Left ventricle myocardium inferior (tissue), 1 donor: ENCODE data around the gene KAZN. TPM values are rescaled to one million over a fixed set of nuclear protein-coding genes. Genes with fewer than 3 reads are reported as not detected.
"Not testable (repeated sequence)": the region's sequence is repeated elsewhere in the genome, so short reads cannot be mapped to it uniquely, and the experiment has no call there.

Experiments used
- DNase-seq: peaks from one replicate; pipeline ENCODE4 v3.0.0-alpha.2; 2020
- H3K27ac ChIP-seq: fragments of 200-600 bp; replicated peaks from 2 replicates; pipeline ENCODE4 v1.8.0; 2021
- H3K27me3 ChIP-seq: fragments of 200-600 bp; 2 replicates; pipeline ENCODE4 v1.8.0; 2021; ENCODE audit warnings: low read depth
- H3K36me3 ChIP-seq: fragments of 200-600 bp; 2 replicates; pipeline ENCODE4 v1.8.0; 2021
- H3K4me1 ChIP-seq: fragments of 200-600 bp; 2 replicates; pipeline ENCODE4 v1.8.0; 2021
- H3K4me3 ChIP-seq: fragments of 200-600 bp; 2 replicates; pipeline ENCODE4 v1.8.0; 2021; ENCODE audit warnings: mild to moderate bottlenecking, moderate library complexity
- H3K9me3 ChIP-seq: fragments of 200-600 bp; replicated peaks from 2 replicates; pipeline ENCODE4 v1.8.0; 2021
- CTCF ChIP-seq: fragments of 200-600 bp; IDR thresholded peaks from 2 replicates; pipeline ENCODE4 v1.8.0; 2021; ENCODE audit warnings: antibody characterized with exemption, mild to moderate bottlenecking, borderline replicate concordance
- intact Hi-C: fragments of 100-400 bp; cut with micrococcal nuclease; formaldehyde crosslinking; loops from one replicate; pipeline ENCODE4 v1.11.0; 2022
- total RNA-seq: library from RNA; stranded (reverse); fragmentation: NEBNext Ultra II Directional; extraction: Animal tissue kit (Norgen Biotek cat#: 25700); gene quantifications from one replicate; pipeline ENCODE4 v1.2.1, GENCODE V29; 2021
- donor health status: DM: no; HTN: yes; CAD: no; lungs with severe emphysema.

Gene KAZN
- total RNA-seq, 1 donor from 2014 or later = 2.2 TPM

- H3K4me3 ChIP-seq = no peak overlapping the region
- H3K27ac ChIP-seq = no peak overlapping the region
- H3K36me3 ChIP-seq = peaks cover 20% of the 10 kb centered on the region
- intact Hi-C loops = no loop called here
- no peak for TF ChIP-seq CTCF
- H3K27me3 ChIP-seq = no peaks in the 10 kb centered on the region
- DNase-seq = no peak
- H3K9me3 ChIP-seq = peaks cover 11% of the 10 kb centered on the region
- H3K4me1 ChIP-seq = peaks cover 24% of the 10 kb centered on the region
Observed at GRCh38 chr1:14957375-14958098, 359.1 kb downstream of the KAZN start.

GRCh38 chr1:14958249-14959058, 360.0 kb downstream of the KAZN start:
- no peak for DNase-seq
- Histone ChIP-seq H3K4me1 (peaks cover 24% of the 10 kb centered on the region), H3K4me3 (no peak overlapping the region), H3K9me3 (peaks cover 8% of the 10 kb centered on the region), H3K36me3 (peaks cover 27% of the 10 kb centered on the region), H3K27me3 (no peaks in the 10 kb centered on the region), H3K27ac (no peak overlapping the region)
- TF ChIP-seq CTCF = no peak
- intact Hi-C loops = no loop called here

GRCh38 chr1:14959059-14959694, 360.7 kb downstream of the KAZN start:
- Histone ChIP-seq H3K9me3 (peaks cover 1% of the 10 kb centered on the region), H3K4me3 (no peak overlapping the region), H3K36me3 (peaks cover 27% of the 10 kb centered on the region), H3K4me1 (peaks cover 24% of the 10 kb centered on the region), H3K27ac (no peak overlapping the region), H3K27me3 (no peaks in the 10 kb centered on the region)
- no peak for TF ChIP-seq CTCF
- intact Hi-C loops = no loop called here
- no peak for DNase-seq

GRCh38 chr1:14961661-14962267, 363.3 kb downstream of the KAZN start:
- intact Hi-C loops = no loop called here
- peaks cover 27% of the 10 kb centered on the region for H3K36me3 ChIP-seq
- no peak overlapping the region for H3K4me3 ChIP-seq
- no peak for DNase-seq
- no peaks in the 10 kb centered on the region for H3K9me3 ChIP-seq
- no peak for TF ChIP-seq CTCF
- no peak overlapping the region for H3K27ac ChIP-seq
- H3K4me1 ChIP-seq = peaks cover 11% of the 10 kb centered on the region
- H3K27me3 ChIP-seq = no peaks in the 10 kb centered on the region

GRCh38 chr1:14962407-14962806, 363.9 kb downstream of the KAZN start:
- Histone ChIP-seq H3K9me3 (peaks cover 3% of the 10 kb centered on the region), H3K36me3 (peaks cover 27% of the 10 kb centered on the region), H3K27me3 (no peaks in the 10 kb centered on the region), H3K4me3 (no peak overlapping the region), H3K27ac (no peak overlapping the region), H3K4me1 (peaks cover 6% of the 10 kb centered on the region)
- TF ChIP-seq CTCF = no peak
- intact Hi-C loops = no loop called here
- no peak for DNase-seq

GRCh38 chr1:14963791-14964710, 365.6 kb downstream of the KAZN start:
- H3K9me3 ChIP-seq, DNase-seq, intact Hi-C loops, H3K27ac ChIP-seq, H3K4me3 ChIP-seq, H3K27me3 ChIP-seq: not testable (repeated sequence)
- H3K36me3 ChIP-seq = peaks cover 27% of the 10 kb centered on the region
- H3K4me1 ChIP-seq = peaks cover 12% of the 10 kb centered on the region
